Stomach (tissue), 9 donors: ENCODE results near the gene TLE6. TPM values are rescaled to one million over a fixed set of nuclear protein-coding genes. Genes with fewer than 3 reads are reported as not detected.
A peak's percentile ranks its signal among the peaks of the same experiment; 100 is the strongest.
"Not testable (repeated sequence)": the region's sequence is repeated elsewhere in the genome, so short reads cannot be mapped to it uniquely, and the experiment has no call there.

Experiments used
- DNase-seq, 2 donors: peaks; one replicate each; pipeline versions ENCODE4 v3.0.0 to v3.0.0-alpha.2; 2013 to 2019
- H3K27ac ChIP-seq, 5 donors: fragments of 200-600 bp in 4 of 5; sonication (generic) in 4 of 5; one replicate each; pipeline ENCODE4 v1.5.1; 2013 to 2019; ENCODE audit warnings: mild to moderate bottlenecking in 1 of 5, moderate library complexity in 1 of 5
- H3K27me3 ChIP-seq, 3 donors: fragments of 200-600 bp; sonication (generic); one replicate each; pipeline ENCODE4 v1.5.1; 2017 to 2019; ENCODE audit warnings: mixed run types in 1 of 3
- H3K36me3 ChIP-seq, 4 donors: fragments of 200-600 bp; sonication (generic); 1 replicate in 3 of 4; 2 replicates in 1 of 4; pipeline ENCODE4 v1.5.1; 2016 to 2019
- H3K4me1 ChIP-seq, 4 donors: fragments of 200-600 bp; sonication (generic); one replicate each; pipeline ENCODE4 v1.5.1; 2016 to 2019
- H3K4me3 ChIP-seq, 4 donors: fragments of 200-600 bp; sonication (generic) in 3 of 4; one replicate each; pipeline ENCODE4 v1.5.1; 2016 to 2019; ENCODE audit warnings: mild to moderate bottlenecking in 1 of 4
- H3K9me3 ChIP-seq, 4 donors: fragments of 200-600 bp; sonication (generic); one replicate each; pipeline ENCODE4 v1.5.1; 2016 to 2019
- EP300 ChIP-seq: sonication (generic); formaldehyde crosslinking; IDR thresholded peaks from one replicate; pipeline ENCODE4 v1.6.1; 2017; ENCODE audit warnings: antibody characterized with exemption
- POLR2A ChIP-seq, 4 donors: fragments of 450-650 bp; IDR thresholded peaks; one replicate each; pipeline ENCODE4 v1.6.1; 2016; ENCODE audit warnings: antibody characterized with exemption in 4 of 4, control low read depth in 2 of 4, mild to moderate bottlenecking in 1 of 4, moderate library complexity in 1 of 4
- POLR2AphosphoS5 ChIP-seq, 3 donors: sonication (generic); formaldehyde crosslinking; IDR thresholded peaks; one replicate each; pipeline ENCODE4 v1.6.1; 2016; ENCODE audit warnings: antibody characterized with exemption in 3 of 3
- WGBS, 5 donors: extraction: QIAGEN DNeasy Blood & Tissue Kit in 3 of 5; methylation state at CpG; one replicate each; pipeline versions ENCODE4 v1.1.5 to v1.1.7; 2013 to 2018; 5-methylcytosine and 5-hydroxymethylcytosine counted together
- intact Hi-C: fragments of 100-400 bp; cut with DNase I; formaldehyde crosslinking; loops from one replicate; pipeline ENCODE4 v1.15.1; 2023; ENCODE audit warnings: low total_unique reads
- polyA plus RNA-seq, 3 donors: library from polyadenylated mRNA; stranded (reverse); fragments of 200-250 nt; gene quantifications; one replicate each; pipeline ENCODE4 v1.2.3, GENCODE V29; 2013
- total RNA-seq, 5 donors: library from RNA; depleted of rRNA; stranded (reverse); fragments of >200 nt; gene quantifications; one replicate each; pipeline versions ENCODE4 v1.1.0 to v1.2.3, GENCODE V29; 2014 to 2016
- TF ChIP-seq, protein P1 (sequence below), 7 experiments: fragments of 450-650 bp in 4 of 7; fragments of 200-600 bp in 3 of 7; sonication (generic) in 3 of 7; IDR thresholded peaks; one replicate each; pipeline ENCODE4 v1.5.1; 2016 to 2019; ENCODE audit warnings: antibody characterized with exemption in 7 of 7, control low read depth in 2 of 7, mild to moderate bottlenecking in 1 of 7
- donor health status: healthy with polysubstance abuse.
- donor health status: Bipolar disorder and iron deficiency.
- donor health status: healthy.

TLE6 gene
- total and polyA plus RNA-seq, 8 donors, result 0.31 to 7.0 (median 2.7) TPM; not detected in 1

DNA sequence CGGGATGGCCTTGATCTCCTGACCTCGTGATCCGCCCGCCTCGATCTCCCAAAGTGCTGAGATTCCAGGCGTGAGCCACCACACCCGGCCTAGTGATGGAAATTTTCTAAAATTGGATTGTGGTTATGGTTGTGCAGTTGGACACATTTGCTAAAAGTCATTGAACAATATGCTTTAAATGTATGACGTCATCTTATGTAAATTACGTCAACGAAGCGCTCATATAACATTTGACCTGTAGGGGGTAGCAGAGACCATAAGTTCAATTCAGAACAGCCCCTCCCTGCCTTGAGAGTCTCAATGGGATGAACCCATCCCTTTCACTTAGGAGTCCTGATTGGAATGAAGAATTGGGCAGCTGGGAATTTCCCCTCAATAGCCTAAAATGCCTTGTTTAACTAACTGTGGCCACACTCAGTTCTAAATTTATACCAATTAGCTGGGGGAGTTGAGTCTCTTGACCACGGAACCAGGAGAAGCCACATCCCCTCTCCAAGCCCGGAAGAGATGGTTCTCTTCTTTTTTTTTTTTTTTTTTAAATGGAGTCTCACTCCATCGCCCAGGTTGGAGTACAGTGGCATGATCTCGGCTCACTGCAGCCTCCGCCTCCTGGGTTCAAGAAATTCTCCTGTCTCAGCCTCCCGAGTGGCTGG, 15.2 kb upstream of the TLE6 start:
- WGBS, 5 donors, result 35 to 42% (median 38%) methylated on average over 16 to 17 of the region's 17 CpGs
- no peak for TF ChIP-seq POLR2A (IDR thresholded peaks at IDR 0.05)
- TF ChIP-seq EP300, result no peak
- TF ChIP-seq POLR2AphosphoS5 (IDR thresholded peaks at IDR 0.05), result peak in 2 of 3 donors; percentile 30 to 48
- TF ChIP-seq, protein P1, sequence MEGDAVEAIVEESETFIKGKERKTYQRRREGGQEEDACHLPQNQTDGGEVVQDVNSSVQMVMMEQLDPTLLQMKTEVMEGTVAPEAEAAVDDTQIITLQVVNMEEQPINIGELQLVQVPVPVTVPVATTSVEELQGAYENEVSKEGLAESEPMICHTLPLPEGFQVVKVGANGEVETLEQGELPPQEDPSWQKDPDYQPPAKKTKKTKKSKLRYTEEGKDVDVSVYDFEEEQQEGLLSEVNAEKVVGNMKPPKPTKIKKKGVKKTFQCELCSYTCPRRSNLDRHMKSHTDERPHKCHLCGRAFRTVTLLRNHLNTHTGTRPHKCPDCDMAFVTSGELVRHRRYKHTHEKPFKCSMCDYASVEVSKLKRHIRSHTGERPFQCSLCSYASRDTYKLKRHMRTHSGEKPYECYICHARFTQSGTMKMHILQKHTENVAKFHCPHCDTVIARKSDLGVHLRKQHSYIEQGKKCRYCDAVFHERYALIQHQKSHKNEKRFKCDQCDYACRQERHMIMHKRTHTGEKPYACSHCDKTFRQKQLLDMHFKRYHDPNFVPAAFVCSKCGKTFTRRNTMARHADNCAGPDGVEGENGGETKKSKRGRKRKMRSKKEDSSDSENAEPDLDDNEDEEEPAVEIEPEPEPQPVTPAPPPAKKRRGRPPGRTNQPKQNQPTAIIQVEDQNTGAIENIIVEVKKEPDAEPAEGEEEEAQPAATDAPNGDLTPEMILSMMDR (IDR thresholded peaks at IDR 0.05), result peak in 5 of 7 experiments; percentile 48 to 95 (median 80)
- DNase-seq, result peak; percentile 49 to 91
- intact Hi-C loops, result loop anchor here (5.0 kb wide), 1 partner anchor 145 kb away; no protein-coding TSS in a partner anchor
- peak overlapping the region in 1 of 4 donors; percentile 15 for H3K4me3 ChIP-seq
- H3K4me1 ChIP-seq, result peaks cover 0 to 10% (median 4%) of the 10 kb centered on the region in 4 donors
- no peaks in the 10 kb centered on the region for H3K36me3 ChIP-seq
- no peaks in the 10 kb centered on the region for H3K9me3 ChIP-seq
- no peak overlapping the region for H3K27ac ChIP-seq
- H3K27me3 ChIP-seq, result no peaks in the 10 kb centered on the region

DNA sequence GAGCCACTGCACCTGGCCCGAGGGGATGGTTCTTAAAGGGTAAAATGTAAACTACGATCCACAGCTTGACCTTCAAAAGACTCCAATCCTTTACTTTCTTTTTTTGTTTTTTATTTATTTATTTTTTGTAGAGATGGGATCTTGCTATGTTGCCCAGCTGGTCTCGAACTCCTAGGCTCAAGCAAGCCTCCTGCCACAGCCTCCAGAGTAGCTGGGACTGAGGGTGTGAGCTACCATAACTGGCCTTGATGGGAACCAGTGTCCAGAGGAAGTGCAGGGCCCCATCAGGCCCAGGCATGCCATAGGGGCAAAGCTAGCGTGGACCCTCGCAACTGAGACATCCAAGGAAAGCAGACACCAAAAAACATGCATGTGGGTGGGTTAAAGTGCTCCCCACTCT, 14.2 kb upstream of the TLE6 start:
- Histone ChIP-seq H3K4me1 (peaks cover 0 to 10% (median 4%) of the 10 kb centered on the region in 4 donors), H3K4me3 (no peak overlapping the region), H3K27me3 (no peaks in the 10 kb centered on the region), H3K9me3 (no peaks in the 10 kb centered on the region), H3K27ac (no peak overlapping the region), H3K36me3 (no peaks in the 10 kb centered on the region)
- 84 to 93% (median 90%) methylated on average over 5 of the region's 5 CpGs for WGBS, 5 donors
- TF ChIP-seq, protein P1 (IDR thresholded peaks at IDR 0.05), result no peak
- TF ChIP-seq POLR2AphosphoS5 (IDR thresholded peaks at IDR 0.05), result no peak
- TF ChIP-seq POLR2A (IDR thresholded peaks at IDR 0.05), result no peak
- no peak for TF ChIP-seq EP300
- no peak for DNase-seq
- intact Hi-C loops, result loop anchor here (5.0 kb wide), 1 partner anchor 144 kb away; no protein-coding TSS in a partner anchor

DNA sequence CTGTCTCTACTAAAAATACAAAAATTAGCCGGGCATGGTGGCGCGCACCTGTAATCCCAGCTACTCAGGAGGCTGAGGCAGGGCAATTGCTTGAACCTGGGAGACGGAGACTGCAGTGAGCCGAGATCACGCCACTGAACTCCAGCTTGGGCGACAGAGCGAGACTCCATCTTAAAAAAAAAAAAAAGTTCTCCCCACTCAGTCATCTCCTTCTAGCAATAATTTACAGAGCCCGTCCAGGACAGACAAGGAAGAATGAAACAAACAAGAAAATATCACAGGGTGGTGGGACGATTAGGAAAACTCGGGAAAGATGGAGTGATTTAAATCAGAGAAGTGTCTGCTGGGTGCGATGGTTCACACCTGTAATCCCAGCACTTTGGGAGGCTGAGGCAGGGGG, 13.7 kb upstream of the TLE6 start:
- H3K27me3 ChIP-seq, DNase-seq, H3K4me3 ChIP-seq, H3K9me3 ChIP-seq, H3K36me3 ChIP-seq, H3K27ac ChIP-seq: not testable (repeated sequence)
- WGBS, 5 donors, result 75 to 87% (median 80%) methylated on average over 12 of the region's 12 CpGs
- intact Hi-C loops, result loop anchor here (5.0 kb wide), 1 partner anchor 144 kb away; no protein-coding TSS in a partner anchor
- H3K4me1 ChIP-seq, result peaks cover 5 to 15% (median 9%) of the 10 kb centered on the region in 4 donors

DNA sequence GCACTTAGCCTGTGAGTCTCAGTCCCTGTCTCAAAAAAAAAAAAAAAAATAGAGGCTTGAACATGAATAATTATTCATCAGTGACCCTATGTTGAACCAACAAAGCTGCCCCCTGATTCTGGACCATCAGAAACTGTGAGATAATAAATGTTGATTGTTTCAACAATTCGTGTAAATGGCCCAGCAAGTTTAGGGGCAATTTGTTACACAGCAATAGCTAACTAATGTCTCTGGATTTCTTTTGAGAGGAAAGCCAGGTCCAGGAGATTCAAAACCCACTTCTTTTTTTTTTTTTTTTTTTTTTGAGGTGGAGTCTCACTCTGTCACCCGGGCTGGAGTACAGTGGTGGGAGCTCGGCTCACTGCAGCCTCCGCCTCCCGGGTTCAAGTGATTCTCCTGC, 12.5 kb upstream of the TLE6 start:
- DNase-seq, result no peak
- no peaks in the 10 kb centered on the region for H3K9me3 ChIP-seq
- H3K4me1 ChIP-seq, result peaks cover 14 to 26% (median 18%) of the 10 kb centered on the region in 4 donors
- WGBS, 5 donors, result 90 to 97% (median 95%) methylated on average over 5 of the region's 5 CpGs
- H3K27me3 ChIP-seq, result no peaks in the 10 kb centered on the region
- intact Hi-C loops, result loop anchor here (5.0 kb wide), 1 partner anchor 142 kb away; no protein-coding TSS in a partner anchor
- no peak overlapping the region for H3K4me3 ChIP-seq
- H3K27ac ChIP-seq, result no peak overlapping the region
- TF ChIP-seq EP300 (no peak), POLR2AphosphoS5 (IDR thresholded peaks at IDR 0.05) (no peak), POLR2A (IDR thresholded peaks at IDR 0.05) (no peak)
- TF ChIP-seq, protein P1 (IDR thresholded peaks at IDR 0.05), result no peak
- H3K36me3 ChIP-seq, result no peaks in the 10 kb centered on the region

DNA sequence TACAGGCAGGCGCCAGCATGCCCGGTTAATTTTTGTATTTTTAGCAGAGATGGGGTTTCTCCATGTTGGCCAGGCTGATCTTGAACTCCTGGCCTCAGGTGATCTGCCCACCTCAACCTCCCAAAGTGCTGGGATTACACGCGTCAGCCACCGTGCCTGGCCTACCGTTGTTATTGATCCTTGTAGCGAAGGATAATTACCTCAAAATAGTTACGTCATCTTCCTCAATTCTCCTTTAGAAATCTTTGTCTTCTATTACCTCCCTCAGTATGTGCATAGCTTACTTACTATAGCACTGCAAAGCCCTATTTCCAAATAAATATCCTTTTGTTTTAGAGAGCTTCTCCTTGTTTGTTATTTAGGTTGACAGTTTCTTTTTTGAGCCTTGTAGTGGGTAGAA, 9.4 kb upstream of the TLE6 start:
- DNase-seq, result no peak
- 78 to 88% (median 86%) methylated on average over 8 of the region's 8 CpGs for WGBS, 5 donors
- Histone ChIP-seq H3K36me3 (no peaks in the 10 kb centered on the region), H3K4me3 (no peak overlapping the region), H3K4me1 (peaks cover 15 to 35% (median 24%) of the 10 kb centered on the region in 4 donors), H3K9me3 (no peaks in the 10 kb centered on the region), H3K27me3 (no peaks in the 10 kb centered on the region), H3K27ac (no peak overlapping the region)
- TF ChIP-seq, protein P1 (IDR thresholded peaks at IDR 0.05), result no peak
- TF ChIP-seq POLR2A (IDR thresholded peaks at IDR 0.05) (no peak), POLR2AphosphoS5 (IDR thresholded peaks at IDR 0.05) (no peak), EP300 (no peak)
- intact Hi-C loops, result no loop called here
